Thymus (tissue), 14 donors: ENCODE measurements around the gene PPARD. TPM values are rescaled to one million over a fixed set of nuclear protein-coding genes. Genes with fewer than 3 reads are reported as not detected.

Source experiments
- DNase-seq, 9 donors: peaks; one replicate each; pipeline ENCODE4 v3.0.0-alpha.2; 2013; ENCODE audit warnings: low spot score in 9 of 9, low read depth in 6 of 9, missing footprints in 1 of 9
- H3K27ac ChIP-seq, 2 donors: one replicate each; pipeline ENCODE4 v1.5.1; 2013; ENCODE audit warnings: control low read depth in 1 of 2, low read depth in 1 of 2, low read length in 1 of 2, mild to moderate bottlenecking in 1 of 2, moderate library complexity in 1 of 2
- H3K27me3 ChIP-seq, 2 donors: one replicate each; pipeline ENCODE4 v1.5.1; 2013; ENCODE audit warnings: low read length in 1 of 2; ENCODE audit not compliant: control insufficient read depth in 2 of 2, insufficient read depth in 1 of 2
- H3K36me3 ChIP-seq, 2 donors: one replicate each; pipeline ENCODE4 v1.5.1; 2013; ENCODE audit warnings: low read length in 1 of 2, mild to moderate bottlenecking in 1 of 2, moderate library complexity in 1 of 2; ENCODE audit not compliant: control insufficient read depth in 2 of 2, insufficient read depth in 2 of 2
- H3K4me1 ChIP-seq, 2 donors: one replicate each; pipeline ENCODE4 v1.5.1; 2013; ENCODE audit warnings: low read length in 2 of 2; ENCODE audit not compliant: control insufficient read depth in 2 of 2, insufficient read depth in 2 of 2
- H3K4me3 ChIP-seq, 2 donors: one replicate each; pipeline ENCODE4 v1.5.1; 2013; ENCODE audit warnings: low read length in 2 of 2, control low read depth in 1 of 2, mild to moderate bottlenecking in 1 of 2
- H3K9me3 ChIP-seq, 2 donors: one replicate each; pipeline ENCODE4 v1.5.1; 2013; ENCODE audit warnings: low read length in 1 of 2, mild to moderate bottlenecking in 1 of 2; ENCODE audit not compliant: control insufficient read depth in 2 of 2, insufficient read depth in 1 of 2
- WGBS: extraction: QIAGEN DNeasy Blood & Tissue Kit; methylation state at CpG from one replicate; pipeline ENCODE4 v1.1.7; 2013; 5-methylcytosine and 5-hydroxymethylcytosine counted together
- long read RNA-seq, 10 donors: transcript quantifications; one replicate each; lab custom pipeline, GENCODE V29; 2026
- polyA plus RNA-seq: library from polyadenylated mRNA; stranded (reverse); fragments of 200-250 nt; gene quantifications from one replicate; pipeline ENCODE4 v1.2.3, GENCODE V29; 2013
- total RNA-seq: library from RNA; stranded (reverse); fragments of 120-200 nt; gene quantifications from one replicate; pipeline ENCODE4 v1.2.4, GENCODE V29; 2013
- donor health status: healthy.

The PPARD gene
- total RNA-seq = 2.3 TPM
- polyA plus RNA-seq = 15.8 TPM
- long read RNA-seq, donor 1 = 0 reads
- long read RNA-seq, donor 2 = 0 reads
- long read RNA-seq, donor 3, partial matches to known transcripts = 0 of 2 reads
- long read RNA-seq, donor 3, other reads (novel, unspliced or antisense) = 0 of 2 reads
- long read RNA-seq, donor 4 = 0 reads
- long read RNA-seq, donor 5, partial matches to known transcripts = 0 of 2 reads
- long read RNA-seq, donor 5, other reads (novel, unspliced or antisense) = 0 of 2 reads
- long read RNA-seq, donor 6, partial matches to known transcripts = 0 of 2 reads
- long read RNA-seq, donor 6, other reads (novel, unspliced or antisense) = 0 of 2 reads
- long read RNA-seq, donor 7 = 0 reads
- long read RNA-seq, donor 8 = 0 reads
- long read RNA-seq, donor 9, partial matches to known transcripts = 0 of 2 reads
- long read RNA-seq, donor 9, other reads (novel, unspliced or antisense) = 0 of 2 reads
- long read RNA-seq, donor 10, partial matches to known transcripts = 0 of 2 reads
- long read RNA-seq, donor 10, other reads (novel, unspliced or antisense) = 0 of 2 reads

DNA sequence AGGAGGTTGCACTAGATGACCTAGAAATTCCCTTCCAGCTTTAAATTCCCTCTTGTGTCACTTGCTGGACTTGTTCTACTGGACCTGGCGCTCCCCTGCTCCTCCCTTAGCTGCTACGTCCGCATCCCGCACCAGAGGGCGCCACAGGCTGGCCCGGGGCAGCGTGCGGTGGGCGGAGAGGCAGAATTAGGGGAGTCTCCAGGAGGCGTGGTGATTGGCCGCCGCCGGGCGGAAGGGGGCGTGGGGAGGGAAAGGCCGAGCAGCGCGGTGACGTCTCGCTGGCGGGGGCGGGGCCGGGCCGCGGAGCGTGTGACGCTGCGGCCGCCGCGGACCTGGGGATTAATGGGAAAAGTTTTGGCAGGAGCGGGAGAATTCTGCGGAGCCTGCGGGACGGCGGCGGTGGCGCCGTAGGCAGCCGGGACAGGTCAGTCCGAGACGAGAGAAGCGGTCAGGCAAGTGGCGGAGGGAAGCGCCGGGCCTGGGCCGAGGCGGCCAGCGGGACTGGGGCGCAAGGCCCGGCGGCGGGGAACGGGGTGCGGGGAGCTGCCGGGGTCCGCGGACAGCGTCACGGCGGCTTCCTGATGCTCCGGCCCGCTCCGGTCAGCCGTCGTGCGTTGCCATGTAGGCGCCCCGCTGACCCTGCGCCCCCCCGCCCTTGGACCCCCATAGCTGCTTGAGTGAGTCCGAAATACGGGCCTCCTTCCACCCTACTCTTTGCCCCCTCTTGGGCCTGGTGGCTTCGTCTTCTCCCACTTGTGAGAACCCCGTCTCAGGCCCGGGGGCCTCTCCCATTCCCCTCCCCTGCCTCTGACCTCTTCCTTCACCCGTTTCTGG, at the start of gene PPARD:
TSS of gene PPARD (plus strand) at position 301 of the 834 bp plus-strand sequence. CDS start 68,530 bp downstream, outside the sequence.
- no peaks in the 10 kb centered on the region for H3K36me3 ChIP-seq
- H3K4me1 ChIP-seq = peaks cover 13 to 18% of the 10 kb centered on the region in 2 donors
- peak; percentile 79 to 96 (median 93) for DNase-seq
- H3K9me3 ChIP-seq = no peaks in the 10 kb centered on the region
- WGBS = under 1% methylated on average over 77 of the region's 77 CpGs
- H3K27me3 ChIP-seq = peaks cover 0 to 13% of the 10 kb centered on the region in 2 donors
- H3K4me3 ChIP-seq = peak within 1 kb of the TSS; percentile 62 to 78
- H3K27ac ChIP-seq = peak within 1 kb of the TSS; percentile 51 to 77

DNA sequence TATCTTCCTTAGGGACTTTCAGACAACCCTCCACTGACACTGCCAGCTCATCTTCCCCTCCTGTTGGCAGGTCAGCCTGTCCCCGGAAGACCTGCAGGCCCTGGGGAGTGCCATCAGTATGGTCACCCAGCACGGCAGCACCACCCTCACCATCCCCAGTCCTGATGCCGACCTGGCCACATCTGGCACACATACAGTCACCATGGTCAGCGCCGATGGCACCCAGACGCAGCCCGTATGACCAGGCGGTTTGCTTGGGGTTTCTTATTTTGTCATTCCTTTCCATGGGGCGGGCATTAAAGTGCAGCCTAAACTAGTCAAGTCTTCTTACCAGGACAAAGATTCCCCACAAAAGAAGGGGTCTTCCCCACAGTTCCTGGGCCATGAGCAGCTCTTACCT, 48.7 kb upstream of the PPARD start:
- WGBS = 98% methylated on average over 9 of the region's 9 CpGs
- H3K27ac ChIP-seq = no peak overlapping the region
- peaks cover 0 to 2% of the 10 kb centered on the region in 2 donors for H3K9me3 ChIP-seq
- H3K36me3 ChIP-seq = peaks cover 58 to 76% of the 10 kb centered on the region in 2 donors
- H3K27me3 ChIP-seq = no peaks in the 10 kb centered on the region
- H3K4me1 ChIP-seq = peaks cover 6 to 19% of the 10 kb centered on the region in 2 donors
- H3K4me3 ChIP-seq = no peak overlapping the region
- DNase-seq = no peak

DNA sequence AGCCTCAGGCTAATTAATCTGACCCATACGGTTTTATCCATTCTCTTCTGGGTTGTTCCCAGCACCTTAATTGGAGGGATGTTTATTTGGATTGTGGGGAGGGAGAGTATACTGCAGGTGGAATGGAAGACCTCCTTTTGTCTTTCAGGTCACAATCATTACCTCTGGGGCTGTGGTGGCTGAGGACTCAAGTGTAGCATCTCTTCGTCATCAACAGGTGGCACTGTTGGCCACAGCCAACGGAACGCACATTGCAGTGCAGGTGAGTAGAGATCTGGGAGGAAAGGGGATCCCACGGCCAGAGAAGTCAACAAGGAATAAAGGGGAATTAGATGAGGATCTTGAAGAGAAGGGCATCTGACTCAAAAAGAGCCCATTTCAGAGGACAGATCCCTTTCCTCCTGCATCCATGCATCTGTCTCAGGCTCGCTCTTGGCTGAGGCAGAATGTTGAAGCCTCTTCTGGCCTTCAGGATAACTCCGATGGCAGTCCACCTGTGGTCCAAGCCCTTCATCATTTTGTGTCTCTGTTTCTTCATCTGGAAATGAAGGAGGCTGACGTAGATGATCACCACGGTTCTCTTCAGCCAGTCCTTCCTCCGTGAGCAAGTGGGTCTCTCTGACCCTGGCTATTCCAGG, 47.9 kb upstream of the PPARD start:
- Histone ChIP-seq H3K27me3 (no peaks in the 10 kb centered on the region), H3K4me1 (peaks cover 13 to 25% of the 10 kb centered on the region in 2 donors), H3K27ac (no peak overlapping the region), H3K9me3 (peaks cover 0 to 2% of the 10 kb centered on the region in 2 donors), H3K4me3 (no peak overlapping the region), H3K36me3 (peaks cover 50 to 69% of the 10 kb centered on the region in 2 donors)
- peak in 6 of 9 donors; percentile 54 to 76 (median 66) for DNase-seq
- 67% methylated on average over 10 of the region's 10 CpGs for WGBS

DNA sequence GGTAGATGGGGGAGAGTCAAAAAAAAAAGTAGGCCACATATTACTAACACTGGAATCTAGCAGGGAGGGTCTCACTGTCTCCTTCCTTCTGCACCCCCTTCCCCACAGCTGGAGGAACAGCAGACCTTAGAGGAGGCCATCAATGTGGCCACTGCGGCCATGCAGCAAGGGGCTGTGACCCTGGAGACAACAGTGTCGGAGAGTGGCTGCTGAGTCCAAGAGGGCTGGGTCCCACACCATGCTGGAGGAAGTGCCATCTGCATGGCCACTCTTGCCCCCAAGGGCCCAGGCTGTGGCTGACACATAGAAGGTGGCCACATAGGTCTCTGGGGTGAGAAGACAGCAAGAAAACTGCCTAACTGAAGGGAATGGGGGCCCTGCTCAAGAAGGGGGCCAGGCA, 47.3 kb upstream of the PPARD start:
- Histone ChIP-seq H3K4me1 (peaks cover 19 to 31% of the 10 kb centered on the region in 2 donors), H3K4me3 (no peak overlapping the region), H3K27me3 (no peaks in the 10 kb centered on the region), H3K9me3 (peaks cover 0 to 2% of the 10 kb centered on the region in 2 donors), H3K36me3 (peaks cover 46 to 65% of the 10 kb centered on the region in 2 donors), H3K27ac (no peak overlapping the region)
- 100% methylated on average over 2 of the region's 2 CpGs for WGBS
- no peak for DNase-seq

DNA sequence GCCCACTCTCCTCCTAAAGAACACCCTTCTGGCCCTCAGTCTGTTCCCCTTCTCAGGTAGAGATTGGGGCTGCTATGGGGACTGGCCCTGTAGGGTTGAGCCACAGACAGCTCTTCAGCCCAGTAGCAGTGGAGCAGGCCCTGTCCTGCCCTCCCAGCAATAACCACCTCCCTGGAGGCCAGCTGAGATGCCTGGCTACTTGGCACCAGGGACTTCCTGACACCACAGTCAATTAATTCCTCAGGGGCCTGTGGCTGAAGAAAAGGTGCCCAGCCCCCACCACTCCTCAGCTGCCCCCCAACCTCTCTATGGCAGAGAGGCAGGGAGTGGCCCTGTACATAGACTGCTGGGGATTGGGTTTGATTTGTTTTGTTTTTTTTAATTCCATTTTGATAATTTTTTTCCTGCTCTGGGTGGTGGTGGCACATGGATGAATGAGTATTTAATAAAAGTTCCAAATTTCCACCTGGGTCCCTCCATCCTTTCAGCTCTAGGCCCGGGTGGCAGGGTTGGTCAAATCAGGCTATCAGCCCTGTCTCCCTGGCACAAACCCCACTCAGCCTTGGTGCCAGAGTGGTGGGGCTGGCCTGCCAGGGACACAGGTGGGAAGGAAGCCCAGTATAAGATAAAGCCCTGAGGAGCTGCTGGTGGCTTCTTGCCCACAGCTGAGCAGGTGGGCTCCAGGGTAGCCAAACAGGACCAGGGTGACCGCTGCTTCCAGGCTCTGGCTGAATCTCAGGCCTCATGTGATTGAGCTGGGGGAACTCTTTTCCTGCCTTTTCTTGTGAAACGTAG, 46.6 kb upstream of the PPARD start:
- Histone ChIP-seq H3K4me1 (peaks cover 25 to 38% of the 10 kb centered on the region in 2 donors), H3K27me3 (no peaks in the 10 kb centered on the region), H3K27ac (no peak overlapping the region), H3K9me3 (peaks cover 0 to 2% of the 10 kb centered on the region in 2 donors), H3K4me3 (no peak overlapping the region), H3K36me3 (peaks cover 39 to 62% of the 10 kb centered on the region in 2 donors)
- no peak for DNase-seq
- WGBS = 67% methylated on average over 3 of the region's 3 CpGs

DNA sequence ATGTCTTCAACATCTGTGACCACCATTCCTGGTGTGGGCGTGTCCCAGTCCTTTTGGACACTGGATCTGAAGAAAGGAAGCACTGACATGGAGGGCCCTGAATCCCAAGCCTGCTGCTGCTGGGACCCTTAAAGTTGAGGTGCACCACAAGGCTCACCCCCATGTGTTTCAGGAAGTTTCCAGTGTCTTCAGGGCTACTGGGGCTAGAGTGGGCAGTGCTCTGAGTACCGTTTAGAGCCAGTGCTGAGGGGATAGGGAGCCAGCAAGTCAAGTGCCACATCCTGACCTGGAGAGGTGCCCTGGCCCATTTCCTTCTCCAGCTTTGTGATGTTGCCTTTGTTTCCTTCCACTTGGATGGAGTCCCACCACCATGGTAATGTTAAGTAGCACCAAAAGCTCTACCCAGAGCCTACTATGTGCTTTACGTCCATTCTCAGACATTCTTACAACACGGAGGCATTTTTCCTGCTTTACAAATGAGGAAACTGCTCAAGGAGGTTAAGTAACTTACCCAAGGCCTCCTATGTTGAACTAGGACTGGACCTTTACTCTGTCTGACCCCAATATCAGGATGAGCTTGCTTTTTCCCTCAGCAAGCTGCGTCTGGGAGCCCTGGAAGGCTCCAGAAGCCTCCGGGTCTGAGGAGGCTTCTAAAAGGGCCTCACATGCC, 45.3 kb upstream of the PPARD start:
- peaks cover 28 to 52% of the 10 kb centered on the region in 2 donors for H3K36me3 ChIP-seq
- H3K4me1 ChIP-seq = peaks cover 36 to 50% of the 10 kb centered on the region in 2 donors
- DNase-seq = no peak
- peak overlapping the region; percentile 75 to 97 for H3K4me3 ChIP-seq
- no peaks in the 10 kb centered on the region for H3K27me3 ChIP-seq
- H3K27ac ChIP-seq = peak overlapping the region; percentile 55 to 94
- 63% methylated on average over 6 of the region's 6 CpGs for WGBS
- peaks cover 0 to 2% of the 10 kb centered on the region in 2 donors for H3K9me3 ChIP-seq

DNA sequence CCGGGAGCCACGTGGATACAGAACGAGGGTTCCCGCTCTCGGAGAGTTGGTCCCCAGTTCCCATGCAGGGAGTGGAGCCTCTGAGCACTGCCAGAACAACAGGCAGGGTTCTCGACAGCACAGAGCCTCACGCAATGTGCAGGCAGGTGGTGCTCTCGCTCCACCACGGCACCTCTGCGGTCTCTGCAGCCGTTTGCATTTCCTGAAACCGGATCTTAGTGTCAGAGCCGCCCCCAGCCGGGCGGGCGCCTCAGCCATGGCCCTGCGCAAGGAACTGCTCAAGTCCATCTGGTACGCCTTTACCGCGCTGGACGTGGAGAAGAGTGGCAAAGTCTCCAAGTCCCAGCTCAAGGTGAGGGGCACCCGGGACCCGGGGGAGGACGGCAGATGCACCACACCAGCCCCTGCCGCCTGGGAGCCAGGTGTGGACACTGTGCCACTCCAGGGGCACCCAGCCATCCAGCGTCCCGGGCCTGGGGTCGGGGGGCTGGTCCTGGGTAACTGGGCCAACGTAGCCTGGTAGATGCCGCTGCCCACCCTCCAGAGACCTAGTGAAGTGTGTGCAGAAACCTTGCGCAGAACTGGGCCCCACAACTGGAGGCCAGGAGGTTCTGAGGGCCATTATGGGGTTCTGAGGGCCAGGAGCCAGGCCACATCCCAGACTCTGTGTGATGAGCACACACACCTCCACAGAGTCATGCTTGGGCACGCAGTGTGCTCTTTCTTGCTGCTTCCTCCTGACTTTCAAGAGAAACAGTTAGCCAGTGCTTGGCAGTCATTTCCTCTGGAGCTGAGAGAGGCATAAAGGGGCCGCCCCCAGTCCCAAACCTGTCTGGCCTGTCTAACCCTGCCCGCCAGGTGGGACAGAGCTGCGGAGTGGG, 44.5 kb upstream of the PPARD start, which contains the start of gene DEF6:
TSS of gene DEF6 (plus strand) at position 218 of the 881 bp plus-strand sequence. CDS start at position 257, 39 bp downstream.
- peak within 1 kb of the TSS; percentile 94 to 97 for H3K27ac ChIP-seq

More for the DNA sequence above, 44.5 kb upstream of the PPARD start, which contains the start of gene DEF6:
- Histone ChIP-seq H3K4me3 (peak within 1 kb of the TSS; percentile 75 to 97), H3K9me3 (peaks cover 0 to 2% of the 10 kb centered on the region in 2 donors), H3K36me3 (peaks cover 20 to 52% of the 10 kb centered on the region in 2 donors), H3K4me1 (peaks cover 43 to 58% of the 10 kb centered on the region in 2 donors), H3K27me3 (no peaks in the 10 kb centered on the region)
- peak; percentile 70 to 95 (median 86) for DNase-seq
- WGBS = under 1% methylated on average over 35 of the region's 35 CpGs
